Lung (tissue), 12 donors: ENCODE measurements around the gene UTP4. TPM values are rescaled to one million over a fixed set of nuclear protein-coding genes. Genes with fewer than 3 reads are reported as not detected.
"Not testable (repeated sequence)": the region's sequence is repeated elsewhere in the genome, so short reads cannot be mapped to it uniquely, and the experiment has no call there.

ENCODE experiments used
- ATAC-seq: fragments of 200-7000 bp; cut with Tn5 transposase; one replicate; pipeline ENCODE4 v1.9.1; 2020; ENCODE audit warnings: moderate number of reproducible peaks; ENCODE audit not compliant: insufficient read depth, low FRiP score
- DNase-seq, 3 donors: peaks; one replicate each; pipeline ENCODE4 v3.0.0-alpha.2; 2013 to 2017
- H3K27ac ChIP-seq, 2 donors: one replicate each; pipeline ENCODE4 v1.5.1; 2013; ENCODE audit warnings: mild to moderate bottlenecking in 2 of 2, moderate library complexity in 2 of 2, control low read depth in 1 of 2, inconsistent platforms in 1 of 2, low read depth in 1 of 2, low read length in 1 of 2
- H3K27me3 ChIP-seq, 3 donors: one replicate each; pipeline ENCODE4 v1.5.1; 2013; ENCODE audit warnings: low read length in 2 of 3; ENCODE audit not compliant: control insufficient read depth in 3 of 3, insufficient read depth in 3 of 3
- H3K36me3 ChIP-seq, 4 donors: one replicate each; pipeline ENCODE4 v1.5.1; 2013; ENCODE audit warnings: low read length in 4 of 4, mild to moderate bottlenecking in 1 of 4, moderate library complexity in 1 of 4; ENCODE audit not compliant: control insufficient read depth in 4 of 4, insufficient read depth in 4 of 4
- H3K4me1 ChIP-seq, 5 donors: one replicate each; pipeline ENCODE4 v1.5.1; 2013; ENCODE audit warnings: low read length in 5 of 5, mild to moderate bottlenecking in 2 of 5, moderate library complexity in 1 of 5; ENCODE audit not compliant: control insufficient read depth in 5 of 5, insufficient read depth in 5 of 5
- H3K4me3 ChIP-seq: one replicate; pipeline ENCODE4 v1.5.1; 2013; ENCODE audit warnings: mild to moderate bottlenecking, control low read depth, moderate library complexity
- H3K9ac ChIP-seq, 2 donors: one replicate each; pipeline ENCODE4 v1.5.1; 2013; ENCODE audit warnings: low read length in 2 of 2, control low read depth in 1 of 2; ENCODE audit not compliant: insufficient read depth in 1 of 2
- H3K9me3 ChIP-seq, 4 donors: one replicate each; pipeline ENCODE4 v1.5.1; 2013; ENCODE audit warnings: low read length in 3 of 4, mild to moderate bottlenecking in 1 of 4, moderate library complexity in 1 of 4; ENCODE audit not compliant: control insufficient read depth in 4 of 4, insufficient read depth in 3 of 4
- CTCF ChIP-seq: IDR thresholded peaks from 2 replicates; pipeline ENCODE4 v1.5.1; 2012; ENCODE audit warnings: mild to moderate bottlenecking; ENCODE audit errors: control extremely low read depth, extremely low read depth
- WGBS, 2 donors: extraction: QIAGEN DNeasy Blood & Tissue Kit; methylation state at CpG; one replicate each; pipeline ENCODE4 v1.1.7; 2013; 5-methylcytosine and 5-hydroxymethylcytosine counted together
- polyA plus RNA-seq, 2 donors: library from polyadenylated mRNA; stranded (reverse); fragments of 200-250 nt; gene quantifications; one replicate each; pipeline ENCODE4 v1.2.1, GENCODE V29; 2013
- total RNA-seq, 2 donors: library from RNA; depleted of rRNA in 1 of 2; stranded (reverse); fragments of >200 nt in 1 of 2; gene quantifications; one replicate each; pipeline ENCODE4 v1.2.1, GENCODE V29; 2014 to 2021
- donor health status: control.
- donor health status: control.
- donor health status: Bipolar disorder and iron deficiency.
- donor health status: healthy.
- donor health status: DM: yes; HTN: yes; CAD: no.

The UTP4 gene
- total and polyA plus RNA-seq, 4 donors: 18.1 to 34.5 (median 26.0) TPM

- Histone ChIP-seq H3K4me1 (peaks cover 0 to 11% (median 8%) of the 10 kb centered on the region in 5 donors), H3K27ac (no peak overlapping the region), H3K4me3 (no peak overlapping the region), H3K27me3 (no peaks in the 10 kb centered on the region), H3K36me3 (peaks cover 0 to 4% (median 2%) of the 10 kb centered on the region in 4 donors), H3K9ac (no peak overlapping the region), H3K9me3 (no peaks in the 10 kb centered on the region)
- no peak for DNase-seq
- 73 to 78% methylated on average over 3 of the region's 3 CpGs for WGBS, 2 donors
- no peak for ATAC-seq
- no peak for TF ChIP-seq CTCF
Observed at GRCh38 chr16:69126221-69126620, 6.2 kb upstream of the UTP4 start.

- H3K27ac ChIP-seq, H3K36me3 ChIP-seq, H3K9ac ChIP-seq, DNase-seq, H3K4me3 ChIP-seq, H3K27me3 ChIP-seq, H3K9me3 ChIP-seq, ATAC-seq: not testable (repeated sequence)
- WGBS, 2 donors: 95 to 96% methylated on average over 10 of the region's 10 CpGs
- peaks cover 0 to 11% (median 9%) of the 10 kb centered on the region in 5 donors for H3K4me1 ChIP-seq
Observed at GRCh38 chr16:69126801-69127200, 5.6 kb upstream of the UTP4 start.

- no peak for ATAC-seq
- no peak overlapping the region for H3K9ac ChIP-seq
- TF ChIP-seq CTCF: no peak
- no peaks in the 10 kb centered on the region for H3K27me3 ChIP-seq
- peaks cover under 1 to 11% (median 10%) of the 10 kb centered on the region in 5 donors for H3K4me1 ChIP-seq
- H3K36me3 ChIP-seq: peaks cover 0 to 4% (median 2%) of the 10 kb centered on the region in 4 donors
- DNase-seq: no peak
- H3K27ac ChIP-seq: no peak overlapping the region
- 93 to 94% methylated on average over 12 of the region's 12 CpGs for WGBS, 2 donors
- H3K4me3 ChIP-seq: no peak overlapping the region
- H3K9me3 ChIP-seq: no peaks in the 10 kb centered on the region
Observed at GRCh38 chr16:69127966-69128510, 4.4 kb upstream of the UTP4 start.

GRCh38 chr16:69130461-69130860, 2.0 kb upstream of the UTP4 start:
- no peaks in the 10 kb centered on the region for H3K27me3 ChIP-seq
- H3K9me3 ChIP-seq: no peaks in the 10 kb centered on the region
- no peak for DNase-seq
- no peak for ATAC-seq
- no peak overlapping the region for H3K4me3 ChIP-seq
- no peak overlapping the region for H3K9ac ChIP-seq
- peaks cover 3 to 23% (median 11%) of the 10 kb centered on the region in 5 donors for H3K4me1 ChIP-seq
- no peak for TF ChIP-seq CTCF
- H3K27ac ChIP-seq: no peak overlapping the region
- 66 to 71% methylated on average over 6 of the region's 6 CpGs for WGBS, 2 donors
- peaks cover 0 to 4% (median 3%) of the 10 kb centered on the region in 4 donors for H3K36me3 ChIP-seq
